Measurements from ENCODE around the gene ANKRD10.
A peak's percentile ranks its signal among the peaks of the same experiment; 100 is the strongest.
"Not testable (repeated sequence)": the region's sequence is repeated elsewhere in the genome, so short reads cannot be mapped to it uniquely, and the experiment has no call there.

The ANKRD10 gene

GRCh38 chr13:110915057-110915873 lies at the start of gene ANKRD10:
ANKRD10 (minus strand) TSS chr13:110915069; CDS start chr13:110914934, 135 bp downstream.
- no peak for FAIRE-seq

GRCh38 chr13:110964229-110965037 lies 49.6 kb upstream of the ANKRD10 start:
- FAIRE-seq (no peak), DNase-seq (ENCODE audit: insufficient read length, low spot score) (no peak)

More at GRCh38 chr13:110915057-110915873, at the start of gene ANKRD10:
- peak; percentile 90 for DNase-seq (ENCODE audit: insufficient read length, low spot score)

- no peak for FAIRE-seq
- no peak for DNase-seq (ENCODE audit: insufficient read length, low spot score)
Observed at GRCh38 chr13:110963554-110963970, 48.7 kb upstream of the ANKRD10 start.

- no peak for DNase-seq (ENCODE audit: insufficient read length, low spot score)
- FAIRE-seq, result no peak
Observed at GRCh38 chr13:110961959-110962358, 47.1 kb upstream of the ANKRD10 start.

GRCh38 chr13:110960204-110960603 lies 45.3 kb upstream of the ANKRD10 start:
- FAIRE-seq (no peak), DNase-seq (ENCODE audit: insufficient read length, low spot score) (no peak)

GRCh38 chr13:110957931-110958330 lies 43.1 kb upstream of the ANKRD10 start:
- DNase-seq (ENCODE audit: insufficient read length, low spot score) (no peak), FAIRE-seq (no peak)

GRCh38 chr13:110957181-110957884 lies 42.5 kb upstream of the ANKRD10 start:
- no peak for FAIRE-seq
- DNase-seq (ENCODE audit: insufficient read length, low spot score), result no peak

- FAIRE-seq; DNase-seq (ENCODE audit: insufficient read length, low spot score): not testable (repeated sequence)
Observed at GRCh38 chr13:110956216-110956615, 41.3 kb upstream of the ANKRD10 start.

GRCh38 chr13:110955608-110956007 lies 40.7 kb upstream of the ANKRD10 start:
- FAIRE-seq; DNase-seq (ENCODE audit: insufficient read length, low spot score): not testable (repeated sequence)

- peak; percentile 89 for FAIRE-seq
Observed at GRCh38 chr13:110955072-110955503, 40.2 kb upstream of the ANKRD10 start.

GRCh38 chr13:110954533-110954920 lies 39.7 kb upstream of the ANKRD10 start:
- not testable (repeated sequence) for FAIRE-seq; DNase-seq (ENCODE audit: insufficient read length, low spot score)

More at GRCh38 chr13:110955072-110955503, 40.2 kb upstream of the ANKRD10 start:
- peak; percentile 66 for DNase-seq (ENCODE audit: insufficient read length, low spot score)

GRCh38 chr13:110953833-110954532 lies 39.1 kb upstream of the ANKRD10 start:
- FAIRE-seq (no peak), DNase-seq (ENCODE audit: insufficient read length, low spot score) (no peak)

- DNase-seq (ENCODE audit: insufficient read length, low spot score), result no peak
- no peak for FAIRE-seq
Observed at GRCh38 chr13:110953416-110953815, 38.5 kb upstream of the ANKRD10 start.

GRCh38 chr13:110952135-110952534 lies 37.3 kb upstream of the ANKRD10 start:
- FAIRE-seq; DNase-seq (ENCODE audit: insufficient read length, low spot score): not testable (repeated sequence)

- DNase-seq (ENCODE audit: insufficient read length, low spot score) (no peak), FAIRE-seq (no peak)
Observed at GRCh38 chr13:110950819-110951570, 36.1 kb upstream of the ANKRD10 start.

- no peak for DNase-seq (ENCODE audit: insufficient read length, low spot score)
- FAIRE-seq, result no peak
Observed at GRCh38 chr13:110950356-110950755, 35.5 kb upstream of the ANKRD10 start.

- DNase-seq (ENCODE audit: insufficient read length, low spot score), result no peak
- no peak for FAIRE-seq
Observed at GRCh38 chr13:110949628-110950027, 34.8 kb upstream of the ANKRD10 start.

- FAIRE-seq (no peak), DNase-seq (ENCODE audit: insufficient read length, low spot score) (no peak)
Observed at GRCh38 chr13:110949116-110949515, 34.2 kb upstream of the ANKRD10 start.

GRCh38 chr13:110947338-110947737 lies 32.5 kb upstream of the ANKRD10 start:
- peak; percentile 52 for FAIRE-seq
- DNase-seq (ENCODE audit: insufficient read length, low spot score), result not testable (repeated sequence)
